ENCODE results near the gene PTP4A1. TPM values are rescaled to one million over a fixed set of nuclear protein-coding genes. Genes with fewer than 3 reads are reported as not detected.
A peak's percentile ranks its signal among the peaks of the same experiment; 100 is the strongest.

The PTP4A1 gene
- total and polyA plus RNA-seq, 2 of the 13 experiments (the other 11 are each of a cell fraction or from before 2014, with no cell fraction given): 141 to 376 TPM

DNA sequence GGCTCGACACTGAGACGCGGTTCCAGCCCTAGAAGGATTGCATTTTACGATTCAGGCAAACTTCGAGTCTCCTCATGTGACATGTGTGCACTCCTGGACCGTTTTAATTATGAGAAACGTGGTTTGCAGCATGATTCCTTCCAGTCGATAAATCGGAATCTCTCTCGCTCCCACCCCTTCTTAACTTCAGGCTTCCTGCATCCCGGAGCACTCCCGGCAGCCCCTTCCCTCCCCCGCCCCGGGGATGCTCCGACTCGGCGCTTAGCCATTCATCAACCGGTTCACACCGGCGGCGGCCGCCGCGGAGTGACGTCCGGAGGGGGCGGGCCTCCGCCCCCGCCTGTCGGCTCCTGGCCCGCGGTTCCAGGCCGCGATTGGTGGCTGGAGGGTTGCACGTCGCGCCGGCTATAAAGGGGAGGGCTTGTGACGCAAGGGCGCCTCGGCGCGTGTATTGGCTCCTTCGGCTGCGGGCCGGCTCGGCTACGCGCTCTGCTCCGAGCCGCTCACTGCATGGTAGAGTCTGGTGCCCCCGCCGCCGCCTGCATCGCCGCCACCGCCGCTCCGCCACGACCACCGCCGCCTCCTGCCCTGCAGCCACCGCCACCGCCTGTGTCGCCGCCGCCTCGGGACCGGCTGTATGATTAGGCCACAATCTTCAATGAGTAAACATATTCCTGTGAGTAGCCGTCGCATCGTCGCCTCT, at the start of gene PTP4A1, which contains the start of gene LOC128125822 (continued):
- TF ChIP-seq KDM2A (CRISPR knock-in tag; IDR thresholded peaks at IDR 0.05; ENCODE audit: borderline replicate concordance, low read depth) (peak; percentile 80), STAG1 (CRISPR knock-in tag; IDR thresholded peaks at IDR 0.05) (no peak), TRIM24 (CRISPR knock-in tag; IDR thresholded peaks at IDR 0.05) (no peak), DNMT3B (CRISPR knock-in tag; conservative IDR thresholded peaks at IDR 0.05) (no peak), ARNTL (CRISPR knock-in tag; IDR thresholded peaks at IDR 0.05) (0 out of 2 replicates have a peak, but pooled peaks have one; percentile 19), MZF1 (CRISPR knock-in tag; IDR thresholded peaks at IDR 0.05; ENCODE audit: borderline replicate concordance) (no peak), SP2 (CRISPR knock-in tag; IDR thresholded peaks at IDR 0.05) (peak; percentile 88), ZSCAN22 (CRISPR knock-in tag; IDR thresholded peaks at IDR 0.05) (no peak), FLYWCH1 (CRISPR knock-in tag; IDR thresholded peaks at IDR 0.05) (no peak; the same call in 1 of the 2 replicates), HES4 (CRISPR knock-in tag; IDR thresholded peaks at IDR 0.05; ENCODE audit: borderline replicate concordance) (peak; percentile 95), MEIS1 (CRISPR knock-in tag; IDR thresholded peaks at IDR 0.05; ENCODE audit: borderline replicate concordance) (peak; percentile 24; the same call in 1 of the 2 replicates), RFX1 (IDR thresholded peaks at IDR 0.05) (no peak), ZNF790 (CRISPR knock-in tag; IDR thresholded peaks at IDR 0.05; ENCODE audit: borderline replicate concordance) (peak; percentile 78; the same call in 1 of the 2 replicates), TCF7L2 (IDR thresholded peaks at IDR 0.05; ENCODE audit: low read depth, low read length) (no peak), TBX2 (CRISPR knock-in tag; IDR thresholded peaks at IDR 0.05; ENCODE audit: borderline replicate concordance) (no peak), MTF1 (CRISPR knock-in tag; IDR thresholded peaks at IDR 0.05) (no peak)
- TF ChIP-seq, protein P1, sequence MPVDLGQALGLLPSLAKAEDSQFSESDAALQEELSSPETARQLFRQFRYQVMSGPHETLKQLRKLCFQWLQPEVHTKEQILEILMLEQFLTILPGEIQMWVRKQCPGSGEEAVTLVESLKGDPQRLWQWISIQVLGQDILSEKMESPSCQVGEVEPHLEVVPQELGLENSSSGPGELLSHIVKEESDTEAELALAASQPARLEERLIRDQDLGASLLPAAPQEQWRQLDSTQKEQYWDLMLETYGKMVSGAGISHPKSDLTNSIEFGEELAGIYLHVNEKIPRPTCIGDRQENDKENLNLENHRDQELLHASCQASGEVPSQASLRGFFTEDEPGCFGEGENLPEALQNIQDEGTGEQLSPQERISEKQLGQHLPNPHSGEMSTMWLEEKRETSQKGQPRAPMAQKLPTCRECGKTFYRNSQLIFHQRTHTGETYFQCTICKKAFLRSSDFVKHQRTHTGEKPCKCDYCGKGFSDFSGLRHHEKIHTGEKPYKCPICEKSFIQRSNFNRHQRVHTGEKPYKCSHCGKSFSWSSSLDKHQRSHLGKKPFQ (CRISPR knock-in tag; IDR thresholded peaks at IDR 0.05; ENCODE audit: insufficient replicate concordance): peak; percentile 99
- TF ChIP-seq, protein P2, sequence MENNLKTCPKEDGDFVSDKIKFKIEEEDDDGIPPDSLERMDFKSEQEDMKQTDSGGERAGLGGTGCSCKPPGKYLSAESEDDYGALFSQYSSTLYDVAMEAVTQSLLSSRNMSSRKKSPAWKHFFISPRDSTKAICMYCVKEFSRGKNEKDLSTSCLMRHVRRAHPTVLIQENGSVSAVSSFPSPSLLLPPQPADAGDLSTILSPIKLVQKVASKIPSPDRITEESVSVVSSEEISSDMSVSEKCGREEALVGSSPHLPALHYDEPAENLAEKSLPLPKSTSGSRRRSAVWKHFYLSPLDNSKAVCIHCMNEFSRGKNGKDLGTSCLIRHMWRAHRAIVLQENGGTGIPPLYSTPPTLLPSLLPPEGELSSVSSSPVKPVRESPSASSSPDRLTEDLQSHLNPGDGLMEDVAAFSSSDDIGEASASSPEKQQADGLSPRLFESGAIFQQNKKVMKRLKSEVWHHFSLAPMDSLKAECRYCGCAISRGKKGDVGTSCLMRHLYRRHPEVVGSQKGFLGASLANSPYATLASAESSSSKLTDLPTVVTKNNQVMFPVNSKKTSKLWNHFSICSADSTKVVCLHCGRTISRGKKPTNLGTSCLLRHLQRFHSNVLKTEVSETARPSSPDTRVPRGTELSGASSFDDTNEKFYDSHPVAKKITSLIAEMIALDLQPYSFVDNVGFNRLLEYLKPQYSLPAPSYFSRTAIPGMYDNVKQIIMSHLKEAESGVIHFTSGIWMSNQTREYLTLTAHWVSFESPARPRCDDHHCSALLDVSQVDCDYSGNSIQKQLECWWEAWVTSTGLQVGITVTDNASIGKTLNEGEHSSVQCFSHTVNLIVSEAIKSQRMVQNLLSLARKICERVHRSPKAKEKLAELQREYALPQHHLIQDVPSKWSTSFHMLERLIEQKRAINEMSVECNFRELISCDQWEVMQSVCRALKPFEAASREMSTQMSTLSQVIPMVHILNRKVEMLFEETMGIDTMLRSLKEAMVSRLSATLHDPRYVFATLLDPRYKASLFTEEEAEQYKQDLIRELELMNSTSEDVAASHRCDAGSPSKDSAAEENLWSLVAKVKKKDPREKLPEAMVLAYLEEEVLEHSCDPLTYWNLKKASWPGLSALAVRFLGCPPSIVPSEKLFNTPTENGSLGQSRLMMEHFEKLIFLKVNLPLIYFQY (CRISPR knock-in tag; IDR thresholded peaks at IDR 0.05; ENCODE audit: borderline replicate concordance): peak; percentile 71
- TF ChIP-seq, protein P3, sequence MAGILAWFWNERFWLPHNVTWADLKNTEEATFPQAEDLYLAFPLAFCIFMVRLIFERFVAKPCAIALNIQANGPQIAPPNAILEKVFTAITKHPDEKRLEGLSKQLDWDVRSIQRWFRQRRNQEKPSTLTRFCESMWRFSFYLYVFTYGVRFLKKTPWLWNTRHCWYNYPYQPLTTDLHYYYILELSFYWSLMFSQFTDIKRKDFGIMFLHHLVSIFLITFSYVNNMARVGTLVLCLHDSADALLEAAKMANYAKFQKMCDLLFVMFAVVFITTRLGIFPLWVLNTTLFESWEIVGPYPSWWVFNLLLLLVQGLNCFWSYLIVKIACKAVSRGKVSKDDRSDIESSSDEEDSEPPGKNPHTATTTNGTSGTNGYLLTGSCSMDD (CRISPR knock-in tag; IDR thresholded peaks at IDR 0.05): no peak
- TF ChIP-seq, protein P4, sequence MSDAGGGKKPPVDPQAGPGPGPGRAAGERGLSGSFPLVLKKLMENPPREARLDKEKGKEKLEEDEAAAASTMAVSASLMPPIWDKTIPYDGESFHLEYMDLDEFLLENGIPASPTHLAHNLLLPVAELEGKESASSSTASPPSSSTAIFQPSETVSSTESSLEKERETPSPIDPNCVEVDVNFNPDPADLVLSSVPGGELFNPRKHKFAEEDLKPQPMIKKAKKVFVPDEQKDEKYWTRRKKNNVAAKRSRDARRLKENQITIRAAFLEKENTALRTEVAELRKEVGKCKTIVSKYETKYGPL (CRISPR knock-in tag; IDR thresholded peaks at IDR 0.05): 0 out of 2 replicates have a peak, but pooled peaks have one; percentile 6
- TF ChIP-seq, protein P5, sequence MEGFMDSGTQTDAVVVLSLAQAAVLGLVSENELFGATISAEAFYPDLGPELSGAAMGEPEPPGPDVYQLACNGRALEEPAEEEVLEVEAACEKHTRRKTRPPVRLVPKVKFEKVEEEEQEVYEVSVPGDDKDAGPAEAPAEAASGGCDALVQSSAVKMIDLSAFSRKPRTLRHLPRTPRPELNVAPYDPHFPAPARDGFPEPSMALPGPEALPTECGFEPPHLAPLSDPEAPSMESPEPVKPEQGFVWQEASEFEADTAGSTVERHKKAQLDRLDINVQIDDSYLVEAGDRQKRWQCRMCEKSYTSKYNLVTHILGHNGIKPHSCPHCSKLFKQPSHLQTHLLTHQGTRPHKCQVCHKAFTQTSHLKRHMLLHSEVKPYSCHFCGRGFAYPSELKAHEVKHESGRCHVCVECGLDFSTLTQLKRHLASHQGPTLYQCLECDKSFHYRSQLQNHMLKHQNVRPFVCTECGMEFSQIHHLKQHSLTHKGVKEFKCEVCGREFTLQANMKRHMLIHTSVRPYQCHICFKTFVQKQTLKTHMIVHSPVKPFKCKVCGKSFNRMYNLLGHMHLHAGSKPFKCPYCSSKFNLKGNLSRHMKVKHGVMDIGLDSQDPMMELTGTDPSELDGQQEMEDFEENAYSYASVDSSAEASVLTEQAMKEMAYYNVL (CRISPR knock-in tag; IDR thresholded peaks at IDR 0.05; ENCODE audit: borderline replicate concordance): peak; percentile 66
